NCI-H446 (cell line): ENCODE data around the gene CLCN6.

ENCODE experiments used
- DNase-seq, 2 experiments: peaks; one replicate each; lab custom pipeline; 2025; lab: John Stamatoyannopoulos, UW

The CLCN6 gene

GRCh38 chr1:11855430-11855829 lies 49.4 kb downstream of the CLCN6 start:
- DNase-seq = no peak

GRCh38 chr1:11856698-11857097 lies 50.7 kb downstream of the CLCN6 start:
- no peak for DNase-seq

DNA sequence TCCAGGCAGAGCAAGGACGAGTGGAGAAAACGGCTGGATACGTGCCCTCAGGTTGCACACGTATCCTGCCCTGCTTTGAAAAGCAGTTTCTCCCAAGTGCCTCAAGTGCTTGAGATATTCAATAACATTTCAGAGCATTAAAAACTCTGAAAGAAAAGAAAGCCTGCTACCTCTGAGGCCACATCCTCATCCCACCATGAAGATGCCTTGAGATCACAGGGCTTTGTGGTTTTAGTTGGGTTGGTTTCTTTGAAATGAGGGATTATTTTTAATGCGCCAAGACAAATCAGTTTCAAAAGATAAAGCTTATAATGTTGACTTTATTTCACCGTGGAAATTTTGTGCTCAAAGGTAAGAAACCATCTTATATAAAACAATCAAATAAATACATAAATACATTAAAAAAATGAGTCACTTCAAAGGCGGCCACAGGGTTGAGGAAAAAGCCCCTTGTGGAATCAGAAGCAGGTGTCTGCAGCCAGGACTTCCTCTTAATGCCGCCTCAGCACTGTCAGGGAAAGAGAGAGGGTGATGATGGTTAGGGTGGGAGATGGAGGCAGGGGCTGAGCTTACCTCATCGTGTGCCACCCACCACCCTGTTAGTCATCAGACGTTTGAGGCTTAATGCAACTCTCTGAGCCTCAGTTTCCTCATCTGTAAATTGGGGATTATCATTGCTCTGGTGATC lies 51.3 kb downstream of the CLCN6 start:
- no peak for DNase-seq

DNA sequence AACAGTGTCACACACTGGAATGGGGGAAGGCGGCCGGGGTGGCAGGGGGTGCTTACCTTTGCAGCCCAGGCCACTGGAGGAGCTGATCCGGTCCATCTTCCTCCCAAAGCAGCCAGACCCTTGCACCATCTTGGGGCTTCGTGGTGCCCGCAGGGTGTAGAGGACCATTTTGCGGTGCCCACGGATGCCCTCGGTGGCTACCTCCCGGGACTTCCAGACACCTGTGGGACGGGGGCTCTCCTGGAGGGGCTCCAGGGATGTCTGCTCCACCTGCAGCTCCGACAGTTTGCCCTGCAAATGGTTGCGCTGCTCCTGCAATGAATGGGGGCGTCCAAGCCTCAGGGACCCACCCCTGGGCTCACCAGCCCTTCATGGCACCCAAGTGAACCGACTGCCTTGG lies 52.2 kb downstream of the CLCN6 start:
- DNase-seq = no peak

- no peak for DNase-seq
Observed at GRCh38 chr1:11858613-11858967, 52.6 kb downstream of the CLCN6 start, which contains the start of gene NPPB. Gene NPPB (minus strand): TSS chr1:11858945. CDS start chr1:11858833, 112 bp downstream.

DNA sequence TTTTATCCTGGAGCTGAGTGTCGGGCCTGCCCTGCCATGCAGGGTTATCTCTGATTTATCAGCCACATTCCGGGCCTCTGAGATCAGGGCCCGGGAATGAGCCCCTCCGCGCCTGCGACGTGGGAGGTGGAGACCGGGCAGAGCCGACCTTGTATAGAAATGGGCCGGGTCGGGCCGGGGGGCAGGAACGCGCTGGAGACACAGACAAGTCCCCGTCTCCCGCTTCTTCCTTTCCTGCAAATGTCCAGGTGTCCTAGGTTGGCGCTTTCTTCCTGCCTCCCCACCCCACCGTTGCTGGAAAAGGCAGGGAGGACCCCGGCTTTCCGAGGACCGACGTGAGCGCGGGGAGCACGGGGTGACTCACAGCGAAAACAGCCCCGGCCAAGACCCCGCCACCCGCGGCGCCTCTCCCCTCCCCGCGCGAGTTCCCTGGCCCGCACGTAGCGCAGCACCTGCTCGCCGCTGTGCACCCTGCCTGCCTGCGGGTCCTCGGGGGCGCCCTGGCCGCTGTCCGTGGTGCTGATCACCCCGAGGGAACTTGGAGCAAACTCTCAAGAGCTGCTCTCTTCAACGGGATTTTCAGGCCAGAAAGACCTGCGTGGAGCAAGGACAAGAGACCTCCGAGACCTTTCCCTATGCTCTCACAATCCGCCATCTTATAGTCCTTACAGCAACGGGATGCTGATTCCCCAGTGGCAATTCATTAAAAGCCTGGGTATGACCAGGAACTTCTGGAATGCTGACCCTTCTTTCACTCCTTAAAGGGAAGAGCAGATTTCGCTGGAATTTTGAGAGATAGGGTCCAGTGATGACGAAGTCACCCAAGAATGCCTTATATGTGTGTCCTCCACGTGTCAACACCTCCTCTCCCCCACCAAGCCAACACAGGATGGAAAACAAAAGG lies 53.2 kb downstream of the CLCN6 start:
- DNase-seq = no peak

DNA sequence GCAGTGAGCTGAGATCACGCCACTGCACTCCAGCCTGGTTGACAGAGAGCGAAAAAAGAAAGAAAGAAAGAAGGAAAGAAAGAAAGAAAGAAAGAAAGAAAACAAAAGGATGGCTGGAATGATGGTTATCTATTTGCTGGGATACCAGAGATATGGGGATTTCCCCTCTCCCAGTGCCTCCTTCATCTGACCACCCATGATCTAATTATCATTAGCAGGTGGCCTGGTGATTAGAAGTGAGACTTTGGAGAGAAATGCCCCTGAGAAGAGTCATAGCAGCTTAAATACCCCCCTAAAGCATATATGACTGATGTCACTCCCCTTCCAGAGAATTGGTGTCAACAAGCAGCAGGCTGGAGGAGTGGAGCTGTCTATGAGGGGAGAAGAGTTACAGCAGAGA lies 54.1 kb downstream of the CLCN6 start:
- DNase-seq = no peak

DNA sequence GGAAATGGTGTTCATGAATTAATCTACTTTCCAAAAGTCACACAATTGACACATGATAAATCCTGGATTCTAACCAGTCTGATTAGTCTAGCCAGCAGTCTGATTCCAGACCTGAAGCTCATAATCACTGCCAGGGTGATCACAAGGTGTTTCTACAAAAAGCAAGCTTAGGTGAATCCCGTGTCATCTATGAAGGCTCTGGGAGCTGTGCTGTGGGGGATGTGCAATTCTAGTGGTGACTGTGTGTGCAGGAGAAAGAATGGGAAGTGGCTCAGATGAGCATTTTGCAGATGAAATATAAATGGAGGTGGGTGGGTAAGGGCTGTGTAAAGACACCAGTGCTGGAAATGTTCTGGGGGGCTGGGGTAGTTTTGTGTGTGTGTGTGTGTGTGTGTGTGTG lies 54.6 kb downstream of the CLCN6 start:
- no peak for DNase-seq

DNA sequence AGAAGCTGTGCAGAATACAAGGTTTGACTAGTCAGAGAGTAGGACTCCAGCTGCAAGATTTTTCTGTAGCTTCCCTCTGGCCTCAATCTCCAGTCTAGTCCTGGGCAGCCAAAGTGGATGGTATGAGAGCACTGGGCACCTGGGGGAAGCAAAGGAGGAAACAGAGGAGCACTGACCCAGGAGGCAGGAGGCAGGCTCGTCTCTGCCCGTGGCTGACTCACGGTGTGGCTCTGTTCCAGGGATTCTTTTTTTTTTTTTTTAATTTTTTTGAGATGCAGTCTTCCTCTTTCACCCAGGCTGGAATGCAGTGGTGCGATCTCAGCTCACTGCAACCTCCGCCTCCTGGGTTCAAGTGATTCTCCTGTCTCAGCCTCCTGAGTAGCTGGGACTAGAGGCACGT lies 56.9 kb downstream of the CLCN6 start:
- no peak for DNase-seq

GRCh38 chr1:11868331-11868980 lies 62.5 kb downstream of the CLCN6 start:
- no peak for DNase-seq

- DNase-seq = no peak
Observed at GRCh38 chr1:11869104-11869503, 63.1 kb downstream of the CLCN6 start.

GRCh38 chr1:11869650-11870207 lies 63.7 kb downstream of the CLCN6 start:
- DNase-seq = no peak

DNA sequence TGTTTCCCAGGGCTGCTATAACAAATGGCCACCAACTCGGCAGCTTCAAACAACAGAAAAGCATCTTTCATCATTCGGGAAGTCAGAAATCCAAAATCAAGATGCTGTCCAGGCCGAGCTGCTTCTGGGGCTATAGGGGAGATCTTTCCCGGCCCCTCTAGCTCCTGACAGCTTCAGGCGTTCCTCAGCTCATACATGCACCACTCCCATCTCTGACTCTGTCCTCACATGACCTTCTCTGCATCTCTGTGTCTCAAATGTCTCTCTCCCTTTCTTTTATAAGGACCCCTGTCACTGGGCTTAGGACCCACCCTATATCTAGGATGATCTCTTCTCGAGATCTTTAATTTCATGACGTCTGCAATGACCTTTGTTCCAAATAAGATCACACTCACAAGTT lies 66.6 kb downstream of the CLCN6 start:
- DNase-seq = no peak

DNA sequence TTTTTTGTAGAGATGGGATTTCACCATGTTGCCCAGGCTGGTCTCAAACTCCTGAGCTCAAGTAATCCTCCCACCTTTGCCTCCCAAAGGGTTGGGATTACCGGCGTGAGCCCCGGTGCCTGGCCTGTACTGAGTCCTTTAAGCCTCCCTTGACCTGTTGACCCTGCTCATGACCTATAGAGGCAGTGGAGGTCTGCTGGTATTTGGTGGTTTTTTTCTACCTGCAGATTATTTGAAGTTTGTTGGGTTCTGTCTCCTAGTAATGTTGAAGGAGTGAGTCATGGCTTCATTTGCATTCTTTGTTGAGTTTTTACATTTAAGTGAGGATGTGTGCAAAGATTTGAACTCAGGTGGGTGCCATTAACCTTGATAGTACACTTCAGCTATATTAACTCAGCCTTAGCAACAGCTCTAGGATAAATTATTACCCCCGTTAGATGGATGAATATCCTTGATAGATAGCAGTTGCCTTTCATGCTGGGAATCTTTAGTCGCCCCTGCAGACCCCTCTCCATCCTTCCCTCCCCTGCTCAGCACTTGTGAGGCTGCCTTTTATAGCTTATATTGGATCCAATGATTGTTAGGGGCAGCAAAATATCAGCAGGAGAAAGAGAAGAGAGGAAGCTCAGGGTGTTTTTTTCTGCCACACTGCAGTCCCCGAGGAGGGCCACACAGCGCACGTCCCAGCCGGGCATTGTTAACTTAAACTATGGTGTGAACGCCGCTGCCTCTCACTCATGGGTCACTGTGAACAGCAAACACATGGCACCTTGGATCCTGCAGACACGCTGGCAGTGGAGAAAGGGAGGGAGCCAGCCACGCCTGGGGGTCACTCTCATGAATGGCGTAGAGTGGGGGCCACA lies 67.6 kb downstream of the CLCN6 start:
- DNase-seq = no peak

DNA sequence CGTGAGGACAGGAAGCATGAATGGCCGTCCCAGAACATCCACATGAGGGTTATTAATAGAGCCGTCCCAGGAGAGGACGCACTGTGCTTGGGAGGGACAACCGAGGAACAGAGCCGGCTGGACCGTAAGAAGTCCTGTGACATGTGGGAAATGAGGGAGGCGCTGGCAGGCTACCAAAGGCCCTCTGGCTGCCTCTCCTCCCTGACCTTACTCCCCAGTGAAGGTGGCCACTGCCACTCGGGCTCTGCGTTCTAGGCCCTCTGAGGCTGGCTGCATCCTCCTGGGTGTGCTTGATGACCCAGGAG lies 68.2 kb downstream of the CLCN6 start:
- no peak for DNase-seq

DNA sequence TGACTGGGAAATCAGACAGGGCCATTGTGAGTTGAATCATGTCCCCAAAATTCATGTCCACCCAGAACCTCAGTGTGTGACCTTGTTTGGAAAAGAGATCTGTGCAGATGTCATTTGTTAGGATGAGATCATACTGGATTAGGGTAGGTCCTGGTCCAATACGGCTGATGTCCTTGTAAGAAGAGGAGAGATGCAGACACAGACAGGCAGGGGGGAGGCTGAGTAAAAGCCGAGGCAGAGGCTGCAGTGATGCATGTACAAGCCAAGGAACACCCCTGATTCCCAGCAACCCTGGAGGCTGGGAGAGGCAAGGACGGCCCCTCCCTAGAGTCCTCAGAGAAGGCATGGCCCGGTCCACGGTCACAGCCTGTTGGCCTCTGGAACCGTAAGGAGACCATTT lies 68.6 kb downstream of the CLCN6 start:
- DNase-seq = no peak

DNA sequence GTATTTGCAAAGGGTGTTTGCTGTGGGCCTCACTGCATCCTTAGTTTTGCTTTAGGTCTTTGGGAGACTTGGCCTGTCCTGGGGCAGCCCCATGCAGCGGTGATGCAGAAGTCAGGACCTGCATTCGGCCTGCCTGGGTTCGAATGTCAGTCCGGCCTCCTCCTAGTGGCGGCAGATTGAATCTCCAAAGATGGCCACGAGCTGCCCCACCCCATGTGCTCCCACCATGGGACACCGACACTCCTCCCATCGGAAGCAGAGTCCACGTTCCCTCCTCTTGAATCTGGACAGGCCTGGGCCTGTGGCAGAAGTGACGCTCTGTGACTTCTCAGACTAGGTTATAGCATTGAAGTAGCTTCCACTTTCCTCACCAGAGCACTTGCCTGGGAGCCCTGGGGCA lies 69.1 kb downstream of the CLCN6 start:
- DNase-seq = no peak

GRCh38 chr1:11877074-11877473 lies 71.1 kb downstream of the CLCN6 start:
- no peak for DNase-seq

- DNase-seq = no peak
Observed at GRCh38 chr1:11878081-11878890, 72.3 kb downstream of the CLCN6 start.

DNA sequence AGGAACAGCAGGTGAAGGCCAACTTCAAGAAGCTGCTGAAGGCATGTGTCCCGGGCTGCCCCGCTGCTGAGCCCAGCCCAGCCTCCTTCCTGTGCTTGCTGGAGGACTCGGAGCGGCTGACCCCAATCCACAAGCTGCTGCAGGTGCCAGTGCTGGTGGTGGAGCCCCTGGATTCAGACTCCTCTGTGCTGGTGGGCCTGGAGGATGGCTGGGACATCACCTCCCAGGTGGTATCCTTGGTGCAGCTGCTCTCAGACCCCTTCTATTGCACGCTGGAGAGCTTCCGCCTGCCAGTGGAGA lies 72.8 kb downstream of the CLCN6 start:
- no peak for DNase-seq
